Smooth muscle cell (in vitro differentiated cells): ENCODE measurements around the gene KLHDC8B. TPM values are rescaled to one million over a fixed set of nuclear protein-coding genes. Genes with fewer than 3 reads are reported as not detected.

Experiments
- DNase-seq: peaks from one replicate; lab custom pipeline; 2025; ENCODE audit not compliant: unreplicated experiment; lab: John Stamatoyannopoulos, UW
- H2AFZ ChIP-seq: fragments of 200-600 bp; sonication (generic); 2 replicates; pipeline ENCODE4 v1.6.0; 2016; ENCODE audit warnings: antibody characterized with exemption, low read depth, mild to moderate bottlenecking
- H3F3A ChIP-seq: fragments of 200-600 bp; sonication (generic); 2 replicates; pipeline ENCODE4 v1.6.0; 2017; ENCODE audit warnings: antibody characterized with exemption, low read depth
- H3K27ac ChIP-seq: fragments of 200-600 bp; sonication (generic); 2 replicates; pipeline ENCODE4 v1.5.1; 2016; ENCODE audit warnings: low read depth, mild to moderate bottlenecking
- H3K27me3 ChIP-seq: fragments of 200-600 bp; sonication (generic); 2 replicates; pipeline ENCODE4 v1.6.1; 2016; ENCODE audit warnings: low read depth, mild to moderate bottlenecking
- H3K36me3 ChIP-seq: fragments of 200-600 bp; sonication (generic); 2 replicates; pipeline ENCODE4 v1.5.1; 2016; ENCODE audit warnings: low read depth
- H3K4me1 ChIP-seq: fragments of 200-600 bp; sonication (generic); 2 replicates; pipeline ENCODE4 v1.5.1; 2016; ENCODE audit warnings: low read depth
- H3K4me2 ChIP-seq: fragments of 200-600 bp; sonication (generic); 2 replicates; pipeline ENCODE4 v1.6.0; 2016; ENCODE audit warnings: mild to moderate bottlenecking
- H3K4me3 ChIP-seq: fragments of 200-600 bp; sonication (generic); 2 replicates; pipeline ENCODE4 v1.5.1; 2016; ENCODE audit warnings: mild to moderate bottlenecking
- H3K79me2 ChIP-seq: fragments of 200-600 bp; sonication (generic); 2 replicates; pipeline ENCODE4 v1.6.0; 2016; ENCODE audit warnings: low read depth, mild to moderate bottlenecking
- H3K9ac ChIP-seq: fragments of 200-600 bp; sonication (generic); 2 replicates; pipeline ENCODE4 v1.6.0; 2016; ENCODE audit warnings: low read depth
- H3K9me3 ChIP-seq: fragments of 200-600 bp; sonication (generic); replicated peaks from 2 replicates; pipeline ENCODE4 v1.5.1; 2016; ENCODE audit warnings: low read depth
- H4K20me1 ChIP-seq: fragments of 200-600 bp; sonication (generic); 2 replicates; pipeline ENCODE4 v1.6.0; 2016; ENCODE audit warnings: low read depth
- WGBS: methylation state at CpG from one replicate; pipeline ENCODE4 v1.1.7; 2016; ENCODE audit warnings: low lambda C conversion rate; 5-methylcytosine and 5-hydroxymethylcytosine counted together
- polyA plus RNA-seq: library from polyadenylated mRNA; unstranded; fragments of >200 nt; fragmentation: Nextera tagmentation; extraction: Ambion mirVana; gene quantifications from 2 replicates; pipeline ENCODE4 v1.2.1, GENCODE V29; 2016
- total RNA-seq: library from RNA; depleted of rRNA; stranded (reverse); fragments of >200 nt; gene quantifications from 2 replicates; pipeline ENCODE4 v1.2.3, GENCODE V29; 2014
- TF ChIP-seq, protein P1 (sequence below): fragments of 200-600 bp; sonication (generic); IDR thresholded peaks from 2 replicates; pipeline ENCODE4 v1.5.1; 2017; ENCODE audit warnings: borderline replicate concordance, mild to moderate bottlenecking, antibody characterized with exemption; ENCODE audit not compliant: insufficient read depth, poor library complexity, severe bottlenecking

The KLHDC8B gene
- total and polyA plus RNA-seq, 2 experiments from 2014 or later, result 22.5 to 42.1 TPM

DNA sequence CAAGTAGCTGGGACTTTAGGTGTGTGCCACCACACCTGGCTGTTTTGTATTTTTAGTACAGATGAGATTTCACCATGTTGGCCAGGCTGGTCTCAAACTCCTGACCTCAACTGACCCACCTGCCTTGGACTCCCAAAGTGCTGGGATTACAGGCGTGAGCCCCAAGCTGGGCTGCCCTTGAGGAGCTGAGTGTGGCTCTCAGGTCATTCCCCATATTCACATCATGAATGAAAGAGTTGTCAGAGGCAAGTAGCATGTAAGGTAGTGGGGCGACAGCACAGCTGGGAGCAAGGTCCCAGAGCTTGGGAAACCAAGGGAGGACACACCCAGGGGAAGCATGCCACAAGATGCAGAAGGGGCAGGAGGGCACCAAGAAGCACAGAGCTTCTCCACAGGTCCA, 10.2 kb upstream of the KLHDC8B start:
- Histone ChIP-seq H3K4me1 (peaks cover 6% of the 10 kb centered on the region), H2AFZ (no peak overlapping the region), H3K36me3 (no peaks in the 10 kb centered on the region), H3K9ac (no peak overlapping the region), H3K4me2 (no peak overlapping the region), H3K9me3 (no peaks in the 10 kb centered on the region), H3K79me2 (peaks cover 18% of the 10 kb centered on the region), H3K27ac (no peak overlapping the region), H3K27me3 (no peaks in the 10 kb centered on the region), H3F3A (no peaks in the 10 kb centered on the region), H3K4me3 (no peak overlapping the region), H4K20me1 (peaks cover 13% of the 10 kb centered on the region)
- no peak for DNase-seq
- WGBS, result 96% methylated on average over 2 of the region's 2 CpGs
- TF ChIP-seq, protein P1, sequence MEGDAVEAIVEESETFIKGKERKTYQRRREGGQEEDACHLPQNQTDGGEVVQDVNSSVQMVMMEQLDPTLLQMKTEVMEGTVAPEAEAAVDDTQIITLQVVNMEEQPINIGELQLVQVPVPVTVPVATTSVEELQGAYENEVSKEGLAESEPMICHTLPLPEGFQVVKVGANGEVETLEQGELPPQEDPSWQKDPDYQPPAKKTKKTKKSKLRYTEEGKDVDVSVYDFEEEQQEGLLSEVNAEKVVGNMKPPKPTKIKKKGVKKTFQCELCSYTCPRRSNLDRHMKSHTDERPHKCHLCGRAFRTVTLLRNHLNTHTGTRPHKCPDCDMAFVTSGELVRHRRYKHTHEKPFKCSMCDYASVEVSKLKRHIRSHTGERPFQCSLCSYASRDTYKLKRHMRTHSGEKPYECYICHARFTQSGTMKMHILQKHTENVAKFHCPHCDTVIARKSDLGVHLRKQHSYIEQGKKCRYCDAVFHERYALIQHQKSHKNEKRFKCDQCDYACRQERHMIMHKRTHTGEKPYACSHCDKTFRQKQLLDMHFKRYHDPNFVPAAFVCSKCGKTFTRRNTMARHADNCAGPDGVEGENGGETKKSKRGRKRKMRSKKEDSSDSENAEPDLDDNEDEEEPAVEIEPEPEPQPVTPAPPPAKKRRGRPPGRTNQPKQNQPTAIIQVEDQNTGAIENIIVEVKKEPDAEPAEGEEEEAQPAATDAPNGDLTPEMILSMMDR, result no peak

DNA sequence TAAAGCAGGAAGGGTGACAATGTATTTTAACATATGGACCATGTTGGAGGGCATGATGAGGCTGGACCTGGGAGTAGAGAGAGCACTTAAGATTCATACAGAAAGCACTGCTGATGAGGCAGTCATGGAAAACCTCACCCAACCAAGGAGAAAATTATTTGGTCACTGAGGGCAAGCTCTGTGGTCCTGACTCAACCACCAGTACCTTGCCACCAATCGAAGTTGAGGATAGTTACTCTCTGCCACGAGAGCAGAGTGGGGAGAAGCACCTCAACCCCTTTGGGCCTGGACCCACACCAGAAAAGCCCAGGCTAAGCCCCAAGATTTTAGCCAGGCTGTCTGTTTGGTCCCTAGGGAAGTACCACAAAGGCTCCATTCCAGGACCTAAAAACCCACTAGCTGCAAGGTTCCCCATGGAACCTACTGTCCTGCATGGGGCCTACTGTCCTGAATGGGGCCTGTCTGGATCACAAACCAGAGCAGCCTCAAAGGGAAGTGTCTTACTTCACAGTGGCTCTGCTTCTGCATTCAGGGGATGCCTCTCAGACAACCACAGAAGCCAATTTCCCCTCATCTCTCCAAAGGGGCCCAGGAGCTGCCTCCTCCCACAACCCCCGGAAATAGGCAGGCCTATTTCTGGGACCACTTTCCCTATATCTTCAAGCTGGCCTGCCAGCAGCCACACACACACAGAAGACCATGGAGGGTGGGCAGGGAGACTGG, 9.4 kb upstream of the KLHDC8B start:
- Histone ChIP-seq H3K9ac (no peak overlapping the region), H3K4me3 (no peak overlapping the region), H2AFZ (no peak overlapping the region), H3K4me2 (no peak overlapping the region), H4K20me1 (peaks cover 13% of the 10 kb centered on the region), H3K27ac (no peak overlapping the region), H3K79me2 (peaks cover 23% of the 10 kb centered on the region), H3F3A (no peaks in the 10 kb centered on the region), H3K27me3 (no peaks in the 10 kb centered on the region), H3K9me3 (no peaks in the 10 kb centered on the region), H3K4me1 (peaks cover 10% of the 10 kb centered on the region), H3K36me3 (no peaks in the 10 kb centered on the region)
- TF ChIP-seq, protein P1, result no peak
- DNase-seq, result no peak
- WGBS, result 93% methylated on average over 3 of the region's 3 CpGs

DNA sequence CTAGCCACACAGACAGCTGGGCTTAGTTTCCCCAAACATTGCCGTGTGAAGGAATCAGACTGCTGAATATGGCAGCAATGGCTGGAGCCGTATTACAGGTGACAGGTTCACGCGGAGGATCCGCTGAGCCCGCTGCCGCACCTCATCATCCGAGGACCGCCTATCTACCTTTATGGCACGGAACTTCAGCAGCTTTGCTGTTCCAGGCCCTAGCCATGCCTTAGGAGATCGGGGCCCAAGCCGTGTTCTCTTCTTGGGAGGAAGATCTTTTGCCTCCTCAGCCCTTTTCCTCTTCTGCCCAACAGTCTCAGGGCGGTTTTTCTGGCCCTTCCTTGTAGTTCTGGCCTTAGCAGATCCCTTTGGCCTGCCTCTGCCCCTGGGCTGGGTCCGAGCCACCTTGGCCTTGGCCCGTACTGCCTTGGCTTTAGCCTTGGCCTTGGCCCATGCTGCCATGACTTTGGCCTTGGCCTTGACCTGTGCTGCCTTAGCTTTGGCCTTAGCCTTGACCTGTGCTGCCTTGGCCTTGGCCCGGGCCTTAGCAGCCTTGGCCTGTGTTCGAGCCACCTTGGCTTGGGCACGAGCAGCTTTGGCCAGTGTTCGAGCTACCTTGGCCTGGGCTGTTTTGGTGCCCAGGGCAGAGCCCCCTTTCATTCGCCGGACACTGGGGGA, 8.5 kb upstream of the KLHDC8B start:
- H3K4me3 ChIP-seq, result no peak overlapping the region
- H4K20me1 ChIP-seq, result peaks cover 13% of the 10 kb centered on the region
- H3K79me2 ChIP-seq, result peaks cover 23% of the 10 kb centered on the region
- no peak overlapping the region for H2AFZ ChIP-seq
- no peak for DNase-seq
- no peaks in the 10 kb centered on the region for H3K36me3 ChIP-seq
- TF ChIP-seq, protein P1, result no peak
- H3F3A ChIP-seq, result no peaks in the 10 kb centered on the region
- H3K4me2 ChIP-seq, result no peak overlapping the region
- no peak overlapping the region for H3K9ac ChIP-seq
- 97% methylated on average over 21 of the region's 21 CpGs for WGBS
- H3K27ac ChIP-seq, result no peak overlapping the region
- peaks cover 10% of the 10 kb centered on the region for H3K4me1 ChIP-seq
- H3K27me3 ChIP-seq, result no peaks in the 10 kb centered on the region
- no peaks in the 10 kb centered on the region for H3K9me3 ChIP-seq

DNA sequence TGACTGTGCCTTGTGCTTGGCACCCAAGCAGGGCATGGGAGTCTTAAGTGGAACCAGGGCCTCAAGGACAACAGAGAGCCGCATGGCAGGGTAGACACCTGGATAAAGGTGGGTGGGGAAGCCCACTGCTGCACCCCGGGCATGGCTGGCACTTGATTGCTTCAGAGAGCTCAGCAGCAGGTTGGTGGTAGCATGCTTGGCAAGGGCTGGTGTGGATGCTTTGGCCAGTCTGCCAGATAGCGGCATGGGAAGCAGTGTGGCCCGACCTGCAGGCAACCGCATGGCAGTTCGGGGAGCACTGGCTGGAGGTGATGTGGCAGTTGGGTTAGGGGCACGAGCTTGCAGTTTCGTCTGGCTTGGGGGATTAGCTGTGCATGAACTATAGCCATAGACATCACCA, 7.8 kb upstream of the KLHDC8B start:
- no peak overlapping the region for H2AFZ ChIP-seq
- TF ChIP-seq, protein P1, result no peak
- peaks cover 23% of the 10 kb centered on the region for H3K79me2 ChIP-seq
- no peak overlapping the region for H3K4me3 ChIP-seq
- no peaks in the 10 kb centered on the region for H3K36me3 ChIP-seq
- H3K27me3 ChIP-seq, result no peaks in the 10 kb centered on the region
- H3K27ac ChIP-seq, result no peak overlapping the region
- no peak for DNase-seq
- WGBS, result 92% methylated on average over 8 of the region's 8 CpGs
- H3K9ac ChIP-seq, result no peak overlapping the region
- H3K9me3 ChIP-seq, result no peaks in the 10 kb centered on the region
- H4K20me1 ChIP-seq, result peaks cover 13% of the 10 kb centered on the region
- no peaks in the 10 kb centered on the region for H3F3A ChIP-seq
- H3K4me1 ChIP-seq, result peaks cover 10% of the 10 kb centered on the region
- no peak overlapping the region for H3K4me2 ChIP-seq
